NCI-H1417 (cell line): ENCODE data around the gene CCDC157.

ENCODE experiments used
- DNase-seq, 3 experiments: peaks; one replicate each; lab custom pipeline; 2025; lab: John Stamatoyannopoulos, UW

CCDC157 gene

DNA sequence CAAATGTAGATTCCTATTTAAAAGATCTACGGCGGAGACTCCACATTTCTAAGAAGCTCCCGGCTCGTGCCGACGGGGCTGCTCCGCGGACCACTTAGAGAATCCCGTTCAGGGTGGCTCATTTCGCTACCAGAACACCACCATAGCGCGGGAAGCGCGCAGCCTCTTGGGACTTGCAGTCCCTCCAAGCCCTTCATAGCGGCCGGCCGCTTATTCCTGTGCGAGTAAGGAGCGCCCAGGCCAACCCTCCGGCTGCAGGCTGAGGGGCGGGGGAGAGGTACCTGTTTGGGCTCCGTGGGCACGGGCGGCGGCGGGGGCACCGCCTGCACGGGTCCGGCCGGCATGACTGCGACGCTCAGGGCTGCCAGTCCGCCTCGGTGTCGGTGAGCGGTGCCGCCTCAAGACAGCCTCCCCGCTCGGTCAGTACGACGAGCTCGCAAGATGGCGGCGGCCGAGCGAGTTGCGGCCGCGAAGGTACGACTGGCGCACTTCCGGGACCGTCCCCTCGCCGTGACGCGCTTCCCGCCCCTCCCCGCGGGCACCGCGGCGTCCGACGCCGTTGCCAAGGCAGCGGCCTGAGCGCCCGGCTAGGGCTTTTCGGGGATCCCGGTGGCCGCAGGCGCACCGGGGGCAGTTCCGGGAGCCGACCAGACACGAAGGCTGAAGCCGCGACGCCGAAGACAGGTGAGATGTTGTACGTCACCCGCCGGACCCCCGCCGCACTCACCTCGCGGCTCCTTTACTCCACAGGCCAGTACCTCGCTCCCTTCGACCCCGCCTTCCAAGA lies at the start of gene CCDC157, which contains the start of gene SF3A1:
TSS of gene CCDC157 (plus strand) at position 559 of the 787 bp plus-strand sequence. CDS start 8,994 bp downstream, outside the sequence.
TSS of gene SF3A1 (minus strand) at position 446 of the 787 bp plus-strand sequence. CDS start at position 344, 102 bp downstream.
- DNase-seq, result peak; percentile 83 to 91 (median 90)

DNA sequence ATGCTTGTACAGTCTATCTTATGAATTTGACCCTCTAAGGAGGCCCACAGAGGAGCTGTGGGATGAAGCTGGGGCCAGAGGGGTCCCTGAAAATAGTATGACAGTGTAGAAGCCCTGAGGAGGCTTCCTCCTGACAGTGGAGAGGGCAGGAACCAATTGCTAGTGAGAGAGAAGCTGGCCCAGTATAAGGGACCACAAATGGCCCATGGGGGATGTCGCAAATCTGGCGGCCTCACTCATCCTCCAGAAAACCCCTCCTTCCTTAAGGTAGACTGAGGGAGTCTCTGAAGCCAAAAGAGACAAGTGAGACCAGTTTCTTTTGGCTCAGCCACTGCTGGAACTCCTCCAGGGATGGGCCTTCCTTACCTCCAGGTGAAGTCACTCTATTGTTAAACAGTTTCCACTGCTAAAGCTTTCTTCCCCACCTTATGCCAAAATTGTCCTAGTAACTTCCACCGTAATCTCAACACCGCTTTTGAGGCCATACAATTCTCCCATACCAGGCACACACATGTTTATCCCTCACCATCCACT lies 49.7 kb upstream of the CCDC157 start:
- no peak for DNase-seq

DNA sequence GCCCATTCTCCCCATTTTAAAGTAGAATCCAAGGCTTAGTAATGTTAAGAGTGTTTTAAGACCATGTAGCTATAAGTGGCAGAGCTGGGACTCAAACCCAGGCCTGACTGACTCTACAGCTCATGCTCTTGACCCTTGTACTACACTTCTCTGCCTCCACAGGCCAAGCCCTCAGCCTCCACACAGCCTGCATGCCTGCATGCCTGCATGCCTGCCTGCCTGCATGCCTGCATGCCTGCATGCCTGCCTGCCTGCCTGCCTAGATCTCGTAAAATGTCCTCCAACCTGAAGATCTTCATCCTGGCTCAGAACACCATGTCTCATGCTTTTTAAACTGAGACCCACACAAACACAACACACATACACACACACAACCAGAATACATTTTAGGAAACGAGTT lies 48.7 kb upstream of the CCDC157 start:
- DNase-seq, result no peak

DNA sequence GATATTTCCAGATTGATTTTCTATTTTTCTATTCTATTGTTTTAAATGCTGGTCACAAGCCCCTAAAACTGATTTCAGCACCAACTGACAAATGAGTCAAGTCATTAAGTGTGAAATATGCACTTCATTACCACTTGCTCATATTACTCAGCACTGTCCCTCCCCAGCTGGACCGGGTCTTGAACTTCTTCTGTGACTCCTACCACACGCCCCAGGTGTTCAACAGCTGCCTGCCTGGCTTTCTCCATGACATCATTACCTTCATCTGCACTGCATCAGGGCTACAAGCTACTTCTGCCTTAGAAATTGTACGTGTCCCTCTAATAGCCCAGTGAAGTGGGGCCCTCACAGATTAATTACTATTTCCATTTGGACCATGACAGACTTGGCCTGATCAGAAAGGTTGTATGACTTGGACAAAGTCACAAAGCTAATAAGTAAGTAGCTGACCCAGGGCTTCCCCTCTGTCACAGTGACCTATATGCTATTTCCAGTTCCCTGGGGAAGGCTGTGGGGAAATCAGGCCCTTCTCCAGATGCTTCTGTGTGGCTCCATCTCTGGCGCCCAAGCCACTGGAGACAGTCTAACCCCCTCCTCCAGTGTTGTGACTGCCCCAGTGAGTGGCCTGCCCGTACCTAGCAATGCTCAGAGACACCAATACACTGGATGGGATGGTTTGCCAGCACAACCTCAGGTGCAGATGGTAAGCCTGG lies 48.1 kb upstream of the CCDC157 start:
- DNase-seq, result no peak

DNA sequence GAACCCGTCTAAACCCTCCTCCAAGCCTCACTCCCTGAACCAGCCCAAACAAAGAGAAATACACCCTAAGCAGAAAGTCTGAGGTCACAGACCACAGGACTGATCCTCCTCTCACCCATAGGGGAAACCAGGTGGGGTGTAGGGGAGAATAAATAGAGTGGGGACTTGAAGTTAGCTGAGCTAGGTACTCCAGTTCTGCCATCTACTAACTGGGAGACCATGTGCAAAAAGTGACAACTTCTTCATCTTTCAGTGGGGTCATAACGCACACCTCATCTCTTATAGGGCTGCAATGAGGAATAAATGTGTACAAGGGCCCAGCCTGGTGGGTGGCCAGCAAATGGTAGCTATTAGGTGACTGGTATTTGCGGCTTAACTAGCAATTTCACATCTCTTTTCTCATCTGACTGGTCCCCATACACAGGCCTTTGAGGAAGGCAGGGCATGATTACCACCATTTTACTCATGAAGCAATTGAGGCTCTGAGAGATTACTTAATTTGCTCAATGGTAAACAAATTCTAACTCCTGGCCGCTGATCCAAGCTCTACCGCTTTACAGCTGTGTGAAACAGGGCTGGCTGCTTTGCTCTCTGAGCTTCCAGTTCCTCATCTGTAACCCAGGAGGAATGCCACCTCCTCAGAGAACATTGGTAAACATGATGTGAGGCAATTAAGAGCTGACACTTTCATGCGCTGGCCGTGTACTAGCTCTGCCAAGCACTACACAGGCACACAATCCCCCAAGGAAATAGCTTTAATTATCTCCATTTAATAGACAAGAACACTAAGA lies 46.7 kb upstream of the CCDC157 start:
- DNase-seq, result peak in 2 of 3 experiments; percentile 4 to 60

DNA sequence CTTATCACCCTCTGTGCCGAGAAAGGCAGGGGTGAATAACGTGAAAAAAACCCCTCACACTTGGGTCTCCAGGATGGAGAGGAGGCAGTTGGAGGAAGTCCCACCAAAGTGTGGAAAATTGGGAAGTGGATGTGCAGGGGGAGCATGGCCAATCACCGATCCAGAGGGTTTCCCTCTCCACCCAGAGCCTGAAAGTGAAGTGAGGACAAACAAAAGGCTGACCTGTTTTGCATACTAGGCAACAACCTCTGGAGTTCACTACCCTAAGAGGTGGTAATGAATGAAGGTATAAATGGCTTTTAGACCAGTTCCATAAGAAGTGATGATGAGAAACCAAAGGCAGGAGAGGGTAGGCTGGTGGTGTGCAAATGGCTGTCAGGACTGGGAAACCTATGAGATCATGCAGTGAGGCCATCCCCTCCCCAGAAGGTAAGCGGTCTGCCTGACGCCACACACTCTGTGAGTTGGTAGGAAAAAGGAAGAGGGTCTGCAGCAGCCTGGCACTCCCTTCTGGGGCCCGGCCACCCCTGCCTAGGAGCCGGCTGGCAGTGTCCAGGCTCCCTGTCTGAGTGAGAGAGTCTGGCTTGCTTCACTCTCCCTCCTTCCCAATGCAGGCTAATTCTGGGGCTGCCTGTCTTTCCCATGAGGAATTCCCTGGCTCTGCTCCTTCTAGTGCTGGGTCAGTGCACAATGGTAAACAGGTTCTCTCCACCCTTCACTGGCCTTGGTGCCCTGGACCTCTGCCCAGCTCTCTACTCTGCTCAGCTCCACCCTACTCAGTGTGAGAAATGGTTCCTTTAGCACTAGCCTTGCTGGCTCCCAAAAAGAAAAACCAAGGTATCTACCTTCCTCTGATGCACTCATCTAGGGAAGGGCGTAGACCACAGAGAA lies 45.7 kb upstream of the CCDC157 start:
- DNase-seq, result no peak

DNA sequence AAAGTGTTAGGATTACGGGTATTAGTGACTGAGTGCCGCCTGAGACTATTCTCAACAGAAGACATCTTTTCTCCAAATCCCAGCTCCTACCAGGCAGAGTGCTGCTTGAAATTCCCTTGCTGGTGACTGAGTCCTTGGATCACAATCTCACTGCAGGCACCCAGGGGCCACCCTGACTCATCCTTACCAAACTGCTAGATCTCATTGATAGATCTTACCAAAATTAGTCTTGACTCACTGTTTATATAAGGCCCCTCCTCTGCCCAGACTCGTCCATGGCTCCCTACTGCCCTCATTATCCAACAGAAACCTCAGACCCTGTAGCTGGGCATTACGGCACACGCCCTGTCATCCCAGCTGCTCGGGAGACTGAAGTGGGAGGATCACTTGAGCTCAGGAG lies 44.8 kb upstream of the CCDC157 start:
- DNase-seq, result no peak

DNA sequence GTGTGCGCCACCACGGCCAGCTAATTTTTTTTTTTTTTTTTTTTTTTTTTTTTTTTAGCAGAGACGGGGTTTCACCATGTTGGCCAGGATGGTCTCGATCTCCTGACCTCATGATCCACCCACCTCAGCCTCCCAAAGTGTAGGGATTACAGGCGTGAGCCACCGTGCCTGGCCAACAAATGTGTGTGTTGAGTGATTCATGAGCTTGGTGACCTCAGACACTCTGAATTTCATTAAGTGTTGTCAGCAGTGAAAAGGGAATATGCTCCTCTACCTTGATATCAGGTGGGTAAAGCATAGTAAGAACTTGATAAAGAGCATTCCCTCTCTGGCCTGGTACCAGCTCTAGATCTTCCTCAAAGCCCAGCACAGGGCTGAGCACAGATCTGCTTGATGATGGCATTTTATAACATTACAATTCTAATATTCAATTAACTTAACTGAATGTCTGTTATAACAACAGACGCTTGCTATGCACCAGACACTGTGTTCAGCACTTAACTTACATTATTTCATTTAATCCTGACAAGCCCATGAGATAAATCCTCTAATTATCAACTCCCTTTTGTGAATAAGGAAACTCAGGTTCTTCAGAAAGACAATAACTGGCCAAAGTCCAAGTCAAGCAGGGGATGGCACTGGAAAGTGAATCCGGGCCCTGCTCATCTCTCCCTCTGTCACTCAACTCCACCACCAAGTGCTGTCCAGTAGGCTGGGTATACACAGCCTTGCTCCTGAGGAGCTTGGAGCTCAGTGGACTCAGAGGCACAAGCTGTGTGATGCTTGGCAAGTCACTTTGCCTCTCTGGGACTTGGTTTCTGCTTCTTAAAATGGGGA lies 43.1 kb upstream of the CCDC157 start:
- DNase-seq, result no peak

DNA sequence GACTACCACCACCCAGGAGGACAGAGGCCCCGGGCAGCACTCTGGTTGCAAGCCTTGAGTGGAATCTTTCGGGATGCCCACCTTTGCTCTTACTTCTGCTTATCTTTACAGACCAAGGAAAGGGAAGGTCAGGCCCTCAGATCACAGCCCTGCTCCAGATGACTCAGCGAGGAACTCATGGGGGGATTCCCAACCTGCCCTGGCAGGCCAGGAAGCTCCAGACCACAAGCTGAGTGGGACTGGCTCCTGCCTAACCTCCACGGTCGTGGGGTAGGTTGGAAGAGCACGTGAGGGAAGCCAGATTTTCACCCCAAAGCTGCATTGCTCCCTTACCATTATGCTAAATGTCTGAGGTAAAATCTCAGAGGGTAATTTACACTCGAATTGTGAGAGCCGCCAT lies 41.9 kb upstream of the CCDC157 start:
- DNase-seq, result no peak

DNA sequence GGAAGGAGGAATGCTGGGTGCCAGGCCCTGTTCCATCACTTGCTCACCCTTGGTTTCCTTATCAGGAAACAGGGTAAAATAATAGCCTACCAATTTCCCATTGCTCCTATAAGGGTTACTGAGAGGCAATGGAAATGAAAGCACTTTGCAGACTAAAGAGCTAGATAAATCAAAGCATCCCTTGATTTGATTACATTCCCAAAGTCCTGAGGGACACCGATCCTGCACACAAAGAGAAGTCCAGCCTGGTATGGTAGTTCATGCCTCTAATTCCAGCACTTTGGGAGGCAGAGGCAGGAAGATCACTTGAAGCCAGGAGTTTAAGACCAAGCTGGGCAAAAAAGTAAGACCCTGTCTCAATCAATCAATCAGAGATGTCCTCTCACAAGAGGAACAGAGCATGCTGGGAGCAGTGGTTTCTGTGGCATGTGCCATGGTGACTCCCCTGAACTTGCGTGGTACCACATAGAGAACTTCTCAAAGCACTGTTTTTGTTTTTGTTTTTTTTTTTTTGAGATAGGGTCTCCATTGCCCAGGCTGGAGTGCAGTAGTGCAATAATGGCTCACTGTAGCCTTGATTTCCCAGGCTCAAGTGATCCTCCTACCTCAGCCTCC lies 40.7 kb upstream of the CCDC157 start:
- no peak for DNase-seq

DNA sequence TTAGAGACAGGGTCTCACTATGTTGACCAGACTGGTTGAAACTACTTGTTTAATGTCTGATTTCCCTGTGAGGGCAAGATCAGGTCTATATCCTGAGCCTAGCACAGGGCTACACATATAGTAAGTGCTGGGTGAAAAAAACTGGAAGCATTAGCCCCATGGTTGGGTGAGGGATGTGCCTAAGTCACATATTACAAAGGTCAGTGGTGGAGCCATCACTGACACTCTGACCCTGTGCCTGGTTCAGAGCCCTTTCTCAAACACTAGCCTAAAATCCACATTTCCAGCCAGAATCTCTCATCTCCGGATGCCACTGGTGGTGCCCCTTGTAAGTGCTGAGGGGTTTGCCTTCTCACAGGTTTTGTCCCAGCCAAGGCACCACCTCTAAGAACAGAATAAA lies 39.0 kb upstream of the CCDC157 start:
- DNase-seq, result no peak

DNA sequence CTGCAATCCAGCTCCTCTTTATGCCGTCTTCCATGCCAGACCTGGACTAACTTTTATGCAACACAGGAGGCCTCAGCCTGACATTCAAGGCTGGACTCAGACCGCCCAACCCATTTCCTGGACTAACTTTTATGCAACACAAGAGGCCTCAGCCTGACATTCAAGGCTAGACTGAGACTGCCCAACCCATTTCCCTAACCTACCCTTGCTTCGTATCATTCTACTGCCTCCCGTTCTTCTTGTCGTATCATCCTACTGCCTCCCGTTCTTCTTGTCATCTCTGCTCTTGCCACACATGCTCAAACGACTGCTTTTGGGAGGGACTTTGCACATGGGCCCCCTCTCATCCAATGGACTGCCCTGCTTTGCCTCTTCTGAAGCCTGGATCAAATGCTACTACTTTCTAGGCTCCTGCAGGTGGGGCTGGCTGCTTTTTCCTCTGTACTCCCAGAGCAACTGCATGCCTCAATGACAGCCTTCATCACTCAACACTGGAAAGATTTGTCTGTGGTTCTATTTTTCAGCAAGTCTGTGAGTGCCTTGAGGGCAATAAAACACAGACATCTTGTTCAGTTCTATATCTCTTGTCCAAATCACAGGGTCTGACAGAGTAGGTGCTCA lies 37.9 kb upstream of the CCDC157 start:
- no peak for DNase-seq

DNA sequence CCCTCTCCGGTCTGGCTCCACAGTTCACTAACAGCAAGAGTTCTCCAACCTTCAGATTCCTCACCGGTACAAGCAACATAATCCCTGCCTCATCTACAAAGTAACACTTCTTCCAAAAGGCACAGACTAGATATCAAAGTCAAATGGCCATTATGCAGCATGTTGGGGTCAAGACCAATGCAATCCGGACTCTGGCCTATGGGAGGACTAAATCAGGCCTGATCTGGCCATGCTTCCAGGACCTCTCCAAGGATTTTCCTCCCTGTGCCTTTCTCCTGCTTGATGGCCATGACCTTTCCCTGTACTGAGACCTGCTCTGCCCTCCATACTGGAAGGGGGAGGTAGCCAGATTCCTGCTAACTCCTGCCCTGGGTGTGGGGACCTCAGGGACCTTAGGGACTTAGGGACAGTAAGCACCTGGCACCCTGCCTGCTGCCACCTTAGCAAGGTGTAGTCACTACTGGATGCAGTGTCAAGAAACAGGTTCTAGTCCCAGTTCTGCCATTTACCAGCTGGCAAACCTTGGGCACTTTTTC lies 36.7 kb upstream of the CCDC157 start:
- no peak for DNase-seq

DNA sequence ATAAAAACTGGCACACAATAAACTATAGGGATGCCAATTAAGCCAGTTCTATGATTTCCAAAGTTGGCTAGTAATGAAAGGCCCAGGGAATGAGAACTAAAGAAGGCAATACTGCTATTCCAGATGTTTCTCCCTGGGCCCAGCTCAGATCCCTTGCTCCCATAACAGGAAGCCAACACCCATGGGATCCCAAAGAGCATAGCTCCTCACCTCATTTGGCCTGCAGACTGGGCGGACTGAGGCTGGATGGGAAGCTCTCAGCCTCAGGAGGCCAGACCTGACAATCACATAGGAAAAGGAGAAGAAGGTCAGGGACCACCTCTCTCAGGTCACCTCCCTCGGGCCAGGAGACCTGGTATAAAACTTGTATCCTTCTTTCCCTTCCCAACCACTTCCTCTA lies 35.3 kb upstream of the CCDC157 start:
- no peak for DNase-seq

DNA sequence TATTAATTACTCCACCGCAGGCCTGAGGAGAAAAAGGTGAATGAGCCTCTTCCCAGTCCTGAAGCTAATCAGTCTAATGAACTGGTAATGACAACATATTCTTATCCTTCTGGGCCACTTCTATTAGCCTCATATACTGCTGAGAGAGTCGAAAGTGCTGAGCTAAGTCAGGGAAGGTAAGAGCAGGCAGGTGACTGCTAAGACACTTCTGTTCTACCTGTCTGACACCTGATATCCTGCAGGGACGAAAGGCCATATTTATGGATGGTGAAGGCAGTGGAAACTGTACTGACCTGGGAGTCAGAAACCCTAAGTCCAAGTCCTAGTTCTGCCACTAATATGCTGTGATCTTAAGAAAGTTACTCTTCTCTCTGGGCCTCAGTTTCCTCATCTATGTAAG lies 33.6 kb upstream of the CCDC157 start:
- peak in 1 of 3 experiments; percentile 8 for DNase-seq

DNA sequence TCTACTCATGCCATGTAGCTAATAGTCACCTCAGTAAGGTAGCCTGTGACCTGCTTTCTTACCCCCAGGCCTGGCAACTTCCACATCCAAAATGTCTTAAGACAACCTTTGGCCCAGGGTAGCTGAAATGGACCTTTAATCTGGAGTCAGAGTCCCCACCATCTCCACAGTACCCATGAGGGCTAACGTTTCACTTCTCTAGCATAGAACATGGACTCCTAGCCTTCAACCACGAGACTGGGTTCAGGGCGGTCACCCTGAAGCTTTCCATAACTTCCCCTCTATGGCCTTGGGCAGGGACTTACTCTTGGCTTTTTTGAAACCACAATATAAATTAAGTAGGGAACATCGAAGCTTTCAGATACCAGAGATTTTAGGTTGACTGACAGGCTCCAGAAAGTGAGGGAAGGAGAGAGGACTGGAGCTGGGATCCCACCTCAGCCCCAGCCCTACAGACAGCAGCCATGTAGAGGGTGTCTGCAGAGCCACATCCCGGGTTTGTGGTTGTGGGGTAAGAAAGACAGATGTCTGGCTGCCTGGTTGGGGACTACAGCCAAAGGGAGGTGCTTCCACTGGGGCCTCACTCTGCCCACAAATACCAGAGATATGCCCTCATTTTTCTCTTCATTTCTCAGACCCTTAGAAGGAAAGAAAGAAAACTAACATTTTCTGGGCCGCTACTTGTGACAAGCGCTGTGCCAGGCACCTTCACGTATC lies 32.6 kb upstream of the CCDC157 start:
- DNase-seq, result no peak

DNA sequence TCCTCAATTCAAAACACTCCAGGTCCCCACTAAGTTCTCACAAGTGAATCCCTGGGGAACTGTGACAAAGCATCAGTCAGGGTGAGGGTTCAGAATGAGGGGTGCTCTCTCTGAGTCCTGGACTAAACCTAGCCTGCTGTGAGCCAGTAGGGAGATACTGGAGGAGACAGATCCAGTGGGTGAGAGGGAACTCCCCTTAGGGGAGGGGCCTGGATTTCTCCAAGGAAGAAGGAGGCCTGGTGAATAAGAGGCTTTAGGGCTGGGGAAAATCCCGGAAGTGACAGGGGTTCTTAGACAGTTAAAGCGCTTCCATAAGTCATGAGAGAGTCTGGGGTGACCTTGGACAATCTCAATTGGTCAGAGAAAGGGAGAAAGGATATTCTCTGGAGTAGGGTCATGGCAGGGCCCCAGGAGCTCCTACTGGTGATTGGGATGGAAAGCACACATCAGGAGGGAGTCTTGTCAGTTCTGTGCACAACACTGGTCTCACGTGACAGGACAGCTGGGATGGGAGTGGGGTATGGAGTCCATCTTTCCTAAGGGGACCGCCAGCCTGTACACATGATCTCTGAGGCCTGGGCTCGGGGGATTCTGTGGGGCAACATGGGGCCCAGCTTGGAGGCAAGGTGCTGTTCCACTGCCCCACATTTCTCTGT lies 31.6 kb upstream of the CCDC157 start:
- DNase-seq, result no peak

DNA sequence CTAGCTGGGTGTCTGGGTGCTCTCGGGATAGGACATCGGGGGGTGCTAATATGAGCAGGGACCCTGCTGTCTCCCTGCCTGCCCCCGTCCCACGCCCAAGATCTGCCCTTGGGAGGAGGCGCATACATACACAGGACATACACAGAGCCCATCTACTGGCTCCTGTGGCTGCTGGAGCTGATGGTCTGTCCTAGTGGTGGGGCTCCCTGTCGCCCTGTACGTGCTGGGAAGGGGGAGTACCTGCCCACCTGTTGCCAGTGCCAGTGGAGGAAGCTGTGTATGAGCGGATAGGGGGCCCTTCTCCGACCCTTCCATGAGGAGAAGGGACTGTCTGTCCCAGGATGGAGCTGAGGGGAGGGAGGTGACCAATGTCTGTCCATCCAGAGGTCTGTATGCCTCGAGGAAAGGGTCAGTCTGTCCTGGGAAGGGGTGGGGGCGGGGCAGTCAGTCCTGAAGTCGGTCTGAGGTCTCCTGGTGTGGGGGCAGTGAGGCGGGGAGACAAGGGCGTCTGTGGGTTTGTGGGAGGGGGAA lies 31.0 kb upstream of the CCDC157 start:
- DNase-seq, result no peak
